Tibial nerve (tissue), 4 donors: Measurements from ENCODE around the gene TSTD2. TPM values are rescaled to one million over a fixed set of nuclear protein-coding genes. Genes with fewer than 3 reads are reported as not detected.

Experiments used
- DNase-seq, 2 donors: peaks; one replicate each; pipeline ENCODE4 v3.0.0-alpha.2; 2019; ENCODE audit warnings: low spot score in 2 of 2
- H3K27ac ChIP-seq, 4 donors: fragments of 200-600 bp; sonication (generic) in 3 of 4; one replicate each; pipeline ENCODE4 v1.5.1; 2017 to 2019; ENCODE audit warnings: mild to moderate bottlenecking in 1 of 4
- H3K27me3 ChIP-seq, 2 donors: fragments of 200-600 bp; sonication (generic) in 1 of 2; one replicate each; pipeline versions ENCODE4 v1.5.1 to v1.6.0; 2017 to 2019
- H3K36me3 ChIP-seq, 3 donors: fragments of 200-600 bp; sonication (generic); one replicate each; pipeline ENCODE4 v1.5.1; 2018 to 2019
- H3K4me1 ChIP-seq, 4 donors: fragments of 200-600 bp; sonication (generic) in 3 of 4; one replicate each; pipeline ENCODE4 v1.5.1; 2017 to 2019
- H3K4me3 ChIP-seq, 4 donors: fragments of 200-600 bp; sonication (generic) in 3 of 4; one replicate each; pipeline ENCODE4 v1.5.1; 2017 to 2019; ENCODE audit warnings: mild to moderate bottlenecking in 1 of 4, moderate library complexity in 1 of 4
- H3K9me3 ChIP-seq, 4 donors: fragments of 200-600 bp; sonication (generic) in 3 of 4; one replicate each; pipeline ENCODE4 v1.5.1; 2017 to 2019
- EP300 ChIP-seq, 2 donors: sonication (generic); formaldehyde crosslinking; IDR thresholded peaks; one replicate each; pipeline ENCODE4 v1.6.1; 2017; ENCODE audit warnings: antibody characterized with exemption in 2 of 2, mild to moderate bottlenecking in 1 of 2
- POLR2A ChIP-seq, 2 donors: fragments of 450-650 bp; IDR thresholded peaks; one replicate each; pipeline ENCODE4 v1.6.1; 2017; ENCODE audit warnings: antibody characterized with exemption in 2 of 2, mild to moderate bottlenecking in 2 of 2, moderate library complexity in 2 of 2
- WGBS, 2 donors: methylation state at CpG; one replicate each; pipeline ENCODE4 v1.1.5; 2018; 5-methylcytosine and 5-hydroxymethylcytosine counted together
- total RNA-seq, 4 donors: library from RNA; depleted of rRNA; stranded (reverse); fragments of >200 nt; gene quantifications; one replicate each; pipeline ENCODE4 v1.1.0, GENCODE V29; 2016
- TF ChIP-seq, protein P1 (sequence below), 5 experiments: fragments of 200-600 bp in 3 of 5; fragments of 450-650 bp in 2 of 5; sonication (generic) in 3 of 5; IDR thresholded peaks; one replicate each; pipeline ENCODE4 v1.5.1; 2016 to 2019; ENCODE audit warnings: antibody characterized with exemption in 5 of 5, mild to moderate bottlenecking in 3 of 5, moderate library complexity in 2 of 5

TSTD2 gene
- total RNA-seq, 4 donors from 2014 or later: 14.0 to 54.1 (median 23.6) TPM

DNA sequence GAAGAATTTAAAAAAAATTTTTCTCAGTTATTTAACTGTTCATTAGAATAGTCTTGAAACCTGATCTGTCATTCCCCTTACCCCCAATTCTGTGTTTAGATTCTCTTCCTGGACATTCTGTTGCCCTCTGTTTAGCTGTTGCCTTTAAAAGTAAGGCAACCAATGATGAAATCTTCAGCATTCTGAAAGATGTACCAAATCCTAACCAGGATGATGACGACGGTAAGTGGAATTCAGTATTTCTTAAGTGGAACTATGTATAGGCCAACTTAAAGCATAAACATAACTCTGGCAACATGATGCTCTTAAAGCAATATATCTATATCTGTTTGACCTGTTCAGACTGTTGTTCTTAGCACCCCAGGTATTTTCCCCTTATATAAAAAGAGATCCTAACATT lies 27.7 kb upstream of the TSTD2 start:
- no peaks in the 10 kb centered on the region for H3K9me3 ChIP-seq
- H3K4me3 ChIP-seq: no peak overlapping the region
- H3K27ac ChIP-seq: no peak overlapping the region
- no peak for DNase-seq
- 92 to 95% methylated on average over 2 of the region's 2 CpGs for WGBS, 2 donors
- H3K27me3 ChIP-seq: no peaks in the 10 kb centered on the region
- H3K4me1 ChIP-seq: no peaks in the 10 kb centered on the region
- H3K36me3 ChIP-seq: peaks cover 0 to 96% (median 20%) of the 10 kb centered on the region in 3 donors
- TF ChIP-seq, protein P1, sequence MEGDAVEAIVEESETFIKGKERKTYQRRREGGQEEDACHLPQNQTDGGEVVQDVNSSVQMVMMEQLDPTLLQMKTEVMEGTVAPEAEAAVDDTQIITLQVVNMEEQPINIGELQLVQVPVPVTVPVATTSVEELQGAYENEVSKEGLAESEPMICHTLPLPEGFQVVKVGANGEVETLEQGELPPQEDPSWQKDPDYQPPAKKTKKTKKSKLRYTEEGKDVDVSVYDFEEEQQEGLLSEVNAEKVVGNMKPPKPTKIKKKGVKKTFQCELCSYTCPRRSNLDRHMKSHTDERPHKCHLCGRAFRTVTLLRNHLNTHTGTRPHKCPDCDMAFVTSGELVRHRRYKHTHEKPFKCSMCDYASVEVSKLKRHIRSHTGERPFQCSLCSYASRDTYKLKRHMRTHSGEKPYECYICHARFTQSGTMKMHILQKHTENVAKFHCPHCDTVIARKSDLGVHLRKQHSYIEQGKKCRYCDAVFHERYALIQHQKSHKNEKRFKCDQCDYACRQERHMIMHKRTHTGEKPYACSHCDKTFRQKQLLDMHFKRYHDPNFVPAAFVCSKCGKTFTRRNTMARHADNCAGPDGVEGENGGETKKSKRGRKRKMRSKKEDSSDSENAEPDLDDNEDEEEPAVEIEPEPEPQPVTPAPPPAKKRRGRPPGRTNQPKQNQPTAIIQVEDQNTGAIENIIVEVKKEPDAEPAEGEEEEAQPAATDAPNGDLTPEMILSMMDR (IDR thresholded peaks at IDR 0.05): no peak
- TF ChIP-seq EP300 (IDR thresholded peaks at IDR 0.05) (no peak), POLR2A (IDR thresholded peaks at IDR 0.05) (no peak)

DNA sequence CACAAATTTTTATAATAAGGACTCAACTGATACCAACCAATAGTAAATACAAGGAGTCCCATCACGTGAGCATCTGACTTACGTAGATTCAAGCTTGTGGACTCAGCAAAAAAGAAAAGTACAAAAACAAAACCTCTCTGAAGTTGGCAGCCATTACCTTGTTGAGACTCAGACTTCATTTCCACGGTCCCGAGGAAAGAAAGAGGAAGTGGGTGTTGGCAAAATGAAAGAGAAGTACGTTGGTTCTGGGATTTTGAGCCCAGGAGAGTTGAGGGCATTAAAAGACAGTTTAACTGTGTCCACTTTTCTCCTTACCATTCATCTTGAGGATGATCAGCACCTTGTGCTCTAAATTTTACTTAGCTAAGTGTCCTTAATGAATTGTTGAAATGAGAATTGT lies 27.2 kb upstream of the TSTD2 start:
- peaks cover 0 to 96% (median 19%) of the 10 kb centered on the region in 3 donors for H3K36me3 ChIP-seq

DNA sequence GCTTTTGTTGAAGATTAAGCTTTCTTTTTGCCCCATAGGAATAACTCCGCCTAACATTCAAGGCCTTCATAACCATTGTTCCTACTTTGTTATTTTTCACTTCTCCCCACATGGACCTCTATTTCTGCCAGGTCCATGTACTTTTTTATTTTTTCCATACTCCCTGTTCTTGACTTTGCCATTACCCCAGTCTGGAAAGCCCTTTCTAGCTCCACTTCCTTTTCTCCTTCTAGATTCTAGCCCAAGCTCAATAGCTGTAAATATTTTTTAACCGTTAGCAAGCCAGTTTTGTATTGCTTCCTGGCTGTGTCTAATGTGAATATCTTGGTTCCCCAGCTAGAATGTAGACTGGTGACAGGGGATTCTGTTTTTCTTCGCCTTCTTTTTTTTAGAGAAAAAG lies 26.6 kb upstream of the TSTD2 start:
- TF ChIP-seq, protein P1 (IDR thresholded peaks at IDR 0.05): no peak
- TF ChIP-seq POLR2A (IDR thresholded peaks at IDR 0.05) (no peak), EP300 (IDR thresholded peaks at IDR 0.05) (no peak)
- 84 to 89% methylated on average over 3 of the region's 3 CpGs for WGBS, 2 donors
- Histone ChIP-seq H3K36me3 (peaks cover 0 to 96% (median 13%) of the 10 kb centered on the region in 3 donors), H3K27me3 (no peaks in the 10 kb centered on the region), H3K9me3 (no peaks in the 10 kb centered on the region), H3K27ac (peak overlapping the region in 1 of 4 donors; percentile 50), H3K4me1 (no peaks in the 10 kb centered on the region), H3K4me3 (no peak overlapping the region)
- DNase-seq: no peak

More for the DNA sequence above, 27.2 kb upstream of the TSTD2 start:
- H3K9me3 ChIP-seq: no peaks in the 10 kb centered on the region
- TF ChIP-seq, protein P1 (IDR thresholded peaks at IDR 0.05): no peak
- TF ChIP-seq POLR2A (IDR thresholded peaks at IDR 0.05) (no peak), EP300 (IDR thresholded peaks at IDR 0.05) (no peak)
- H3K27ac ChIP-seq: peak overlapping the region in 1 of 4 donors; percentile 50
- H3K4me1 ChIP-seq: no peaks in the 10 kb centered on the region
- 65 to 68% methylated on average over 5 of the region's 5 CpGs for WGBS, 2 donors
- DNase-seq: no peak
- no peaks in the 10 kb centered on the region for H3K27me3 ChIP-seq
- H3K4me3 ChIP-seq: no peak overlapping the region

DNA sequence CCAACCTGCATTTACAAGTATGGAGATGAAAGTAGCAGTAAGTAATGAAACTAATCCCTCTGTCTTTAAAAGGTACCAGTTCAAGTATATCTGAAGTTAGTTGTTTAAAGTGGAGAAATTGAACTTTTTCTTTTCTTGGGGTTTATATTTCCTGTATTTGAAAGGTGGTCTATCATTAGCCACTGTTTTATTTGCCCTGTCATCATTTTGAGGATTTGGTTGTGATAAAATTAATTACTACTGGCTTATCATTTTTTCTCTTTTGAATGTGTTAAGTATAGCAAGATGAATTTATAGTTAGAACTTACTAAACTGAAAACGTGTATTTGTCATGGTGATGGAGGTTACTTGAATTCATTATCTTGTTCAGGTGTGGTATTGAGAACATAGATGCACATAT lies 25.5 kb upstream of the TSTD2 start:
- Histone ChIP-seq H3K27me3 (no peaks in the 10 kb centered on the region), H3K36me3 (peaks cover 0 to 96% (median 10%) of the 10 kb centered on the region in 3 donors), H3K9me3 (no peaks in the 10 kb centered on the region), H3K27ac (no peak overlapping the region), H3K4me3 (no peak overlapping the region), H3K4me1 (no peaks in the 10 kb centered on the region)
- no peak for TF ChIP-seq EP300 (IDR thresholded peaks at IDR 0.05)
- TF ChIP-seq, protein P1 (IDR thresholded peaks at IDR 0.05): no peak
- DNase-seq: no peak
- 80 to 81% methylated on average over 1 of the region's 1 CpG for WGBS, 2 donors

DNA sequence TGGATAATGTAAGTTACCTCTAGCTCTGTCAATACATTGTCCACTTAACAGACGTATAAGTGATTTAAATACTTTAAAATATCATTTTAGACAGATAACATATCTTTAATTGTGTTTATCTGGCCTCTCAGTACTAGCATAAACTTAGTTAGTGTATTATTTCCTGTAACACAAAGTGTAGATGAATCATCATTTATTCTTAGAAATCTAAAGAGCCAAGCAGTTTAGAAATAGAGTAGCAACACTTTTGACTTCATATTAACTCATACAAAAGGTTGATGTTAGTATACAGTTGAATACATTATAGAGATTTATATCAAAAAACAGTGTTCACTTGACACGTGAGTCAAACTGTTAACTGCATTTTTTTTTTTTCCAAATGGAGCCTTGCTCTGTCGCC lies 18.5 kb upstream of the TSTD2 start:
- no peaks in the 10 kb centered on the region for H3K4me1 ChIP-seq
- H3K27me3 ChIP-seq: no peaks in the 10 kb centered on the region
- H3K36me3 ChIP-seq: peaks cover 0 to 94% (median 1%) of the 10 kb centered on the region in 3 donors
- H3K4me3 ChIP-seq: no peak overlapping the region
- no peaks in the 10 kb centered on the region for H3K9me3 ChIP-seq
- TF ChIP-seq, protein P1 (IDR thresholded peaks at IDR 0.05): no peak
- TF ChIP-seq POLR2A (IDR thresholded peaks at IDR 0.05) (no peak), EP300 (IDR thresholded peaks at IDR 0.05) (no peak)
- H3K27ac ChIP-seq: no peak overlapping the region
- no peak for DNase-seq
- WGBS, 2 donors: 85% methylated on average over 3 of the region's 3 CpGs
